Thyroid gland (tissue), 4 donors: ENCODE data around the gene ATP5PO.

Source experiments
- POLR2A ChIP-seq, 2 donors: fragments of 450-650 bp; IDR thresholded peaks; one replicate each; pipeline ENCODE4 v1.6.1; 2017; ENCODE audit warnings: antibody characterized with exemption in 2 of 2, mild to moderate bottlenecking in 2 of 2, moderate library complexity in 1 of 2
- TF ChIP-seq, protein P1 (sequence below), 6 experiments: fragments of 200-600 bp in 3 of 6; fragments of 450-650 bp in 3 of 6; sonication (generic) in 3 of 6; IDR thresholded peaks; one replicate each; pipeline ENCODE4 v1.5.1; 2016 to 2019; ENCODE audit warnings: antibody characterized with exemption in 6 of 6, mild to moderate bottlenecking in 2 of 6, inconsistent platforms in 1 of 6, moderate library complexity in 1 of 6

DNA sequence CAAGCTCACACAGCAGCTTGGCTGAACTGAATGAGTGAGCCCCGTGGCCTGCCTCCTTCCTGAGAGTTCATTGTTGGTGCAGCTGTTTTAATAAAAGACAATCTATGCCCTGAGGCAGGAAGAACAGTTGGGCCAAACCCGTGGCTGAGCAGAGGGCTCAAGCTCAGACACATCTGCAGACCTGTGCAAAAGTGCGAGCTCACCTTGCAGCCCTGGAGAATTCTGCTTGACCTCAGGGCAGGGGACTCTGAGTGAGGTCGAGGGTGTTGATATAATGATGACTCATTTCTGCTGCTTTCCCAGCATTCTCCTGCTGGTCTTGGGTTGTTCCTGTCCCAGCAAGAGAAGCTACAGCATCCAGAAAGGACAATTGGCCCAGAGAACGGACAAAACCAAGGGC, 61.0 kb downstream of the ATP5PO start:
- TF ChIP-seq, protein P1, sequence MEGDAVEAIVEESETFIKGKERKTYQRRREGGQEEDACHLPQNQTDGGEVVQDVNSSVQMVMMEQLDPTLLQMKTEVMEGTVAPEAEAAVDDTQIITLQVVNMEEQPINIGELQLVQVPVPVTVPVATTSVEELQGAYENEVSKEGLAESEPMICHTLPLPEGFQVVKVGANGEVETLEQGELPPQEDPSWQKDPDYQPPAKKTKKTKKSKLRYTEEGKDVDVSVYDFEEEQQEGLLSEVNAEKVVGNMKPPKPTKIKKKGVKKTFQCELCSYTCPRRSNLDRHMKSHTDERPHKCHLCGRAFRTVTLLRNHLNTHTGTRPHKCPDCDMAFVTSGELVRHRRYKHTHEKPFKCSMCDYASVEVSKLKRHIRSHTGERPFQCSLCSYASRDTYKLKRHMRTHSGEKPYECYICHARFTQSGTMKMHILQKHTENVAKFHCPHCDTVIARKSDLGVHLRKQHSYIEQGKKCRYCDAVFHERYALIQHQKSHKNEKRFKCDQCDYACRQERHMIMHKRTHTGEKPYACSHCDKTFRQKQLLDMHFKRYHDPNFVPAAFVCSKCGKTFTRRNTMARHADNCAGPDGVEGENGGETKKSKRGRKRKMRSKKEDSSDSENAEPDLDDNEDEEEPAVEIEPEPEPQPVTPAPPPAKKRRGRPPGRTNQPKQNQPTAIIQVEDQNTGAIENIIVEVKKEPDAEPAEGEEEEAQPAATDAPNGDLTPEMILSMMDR (IDR thresholded peaks at IDR 0.05): no peak
- TF ChIP-seq POLR2A (IDR thresholded peaks at IDR 0.05): no peak
